Osteocyte (in vitro differentiated cells): ENCODE results near the gene SETD2. TPM values are rescaled to one million over a fixed set of nuclear protein-coding genes. Genes with fewer than 3 reads are reported as not detected.

Source experiments
- DNase-seq: peaks from one replicate; pipeline ENCODE4 v3.0.0; 2021; ENCODE audit warnings: mixed read lengths; ENCODE audit not compliant: unreplicated experiment; ENCODE audit errors: extremely low spot score
- H3K27ac Mint-ChIP-seq: one replicate; pipeline ENCODE4 v1.8.0; 2021; ENCODE audit warnings: mild to moderate bottlenecking, mixed read lengths; ENCODE audit not compliant: unreplicated experiment
- H3K27me3 Mint-ChIP-seq: one replicate; pipeline ENCODE4 v1.8.0; 2021; ENCODE audit warnings: mixed read lengths; ENCODE audit not compliant: unreplicated experiment
- H3K36me3 Mint-ChIP-seq: one replicate; pipeline ENCODE4 v1.8.0; 2021; ENCODE audit warnings: mixed read lengths; ENCODE audit not compliant: unreplicated experiment
- H3K4me1 Mint-ChIP-seq: one replicate; pipeline ENCODE4 v1.8.0; 2021; ENCODE audit warnings: mixed read lengths; ENCODE audit not compliant: unreplicated experiment
- H3K4me3 Mint-ChIP-seq: one replicate; pipeline ENCODE4 v1.8.0; 2021; ENCODE audit warnings: mild to moderate bottlenecking, moderate library complexity, mixed read lengths; ENCODE audit not compliant: unreplicated experiment
- H3K9me3 Mint-ChIP-seq: one replicate; pipeline ENCODE4 v1.8.0; 2021; ENCODE audit warnings: mixed read lengths; ENCODE audit not compliant: unreplicated experiment
- CTCF ChIP-seq: fragments of 200-600 bp; sonication (generic); IDR thresholded peaks from 2 replicates; pipeline ENCODE4 v1.5.0; 2021; ENCODE audit warnings: antibody characterized with exemption, mild to moderate bottlenecking, moderate library complexity
- total RNA-seq: library from RNA; stranded (reverse); gene quantifications from 2 replicates; pipeline ENCODE4 v1.2.1, GENCODE V29; 2021

SETD2 gene
- total RNA-seq, 1 donor from 2014 or later, result 45.0 TPM

GRCh38 chr3:47009225-47010110, 154.4 kb downstream of the SETD2 start:
- Mint-ChIP-seq H3K27ac (peak overlapping the region; percentile 85), H3K27me3 (no peaks in the 10 kb centered on the region), H3K9me3 (no peaks in the 10 kb centered on the region), H3K4me1 (peaks cover 10% of the 10 kb centered on the region), H3K4me3 (peak overlapping the region; percentile 75), H3K36me3 (peaks cover 2% of the 10 kb centered on the region)
- TF ChIP-seq CTCF, result no peak
- DNase-seq, result peak; percentile 96

- Mint-ChIP-seq H3K27ac (no peak overlapping the region), H3K9me3 (no peaks in the 10 kb centered on the region), H3K4me3 (peak overlapping the region; percentile 44), H3K27me3 (no peaks in the 10 kb centered on the region), H3K36me3 (no peaks in the 10 kb centered on the region), H3K4me1 (peaks cover 10% of the 10 kb centered on the region)
- no peak for DNase-seq
- TF ChIP-seq CTCF, result no peak
These were observed 155.1 kb downstream of the SETD2 start for GRCh38 chr3:47008851-47009224.

- no peaks in the 10 kb centered on the region for H3K27me3 Mint-ChIP-seq
- H3K4me1 Mint-ChIP-seq, result peaks cover 10% of the 10 kb centered on the region
- H3K4me3 Mint-ChIP-seq, result peak overlapping the region; percentile 44
- H3K27ac Mint-ChIP-seq, result no peak overlapping the region
- no peaks in the 10 kb centered on the region for H3K36me3 Mint-ChIP-seq
- no peak for TF ChIP-seq CTCF
- H3K9me3 Mint-ChIP-seq, result no peaks in the 10 kb centered on the region
- no peak for DNase-seq
These were observed 155.6 kb downstream of the SETD2 start for GRCh38 chr3:47008234-47008796.

GRCh38 chr3:47007482-47008233, 156.3 kb downstream of the SETD2 start:
- H3K9me3 Mint-ChIP-seq, result no peaks in the 10 kb centered on the region
- no peak overlapping the region for H3K27ac Mint-ChIP-seq
- no peak for TF ChIP-seq CTCF
- no peaks in the 10 kb centered on the region for H3K27me3 Mint-ChIP-seq
- H3K36me3 Mint-ChIP-seq, result no peaks in the 10 kb centered on the region
- no peak for DNase-seq
- peaks cover 10% of the 10 kb centered on the region for H3K4me1 Mint-ChIP-seq
- no peak overlapping the region for H3K4me3 Mint-ChIP-seq

- Mint-ChIP-seq H3K36me3 (no peaks in the 10 kb centered on the region), H3K27ac (no peak overlapping the region), H3K4me1 (peaks cover 10% of the 10 kb centered on the region), H3K4me3 (no peak overlapping the region), H3K9me3 (no peaks in the 10 kb centered on the region), H3K27me3 (no peaks in the 10 kb centered on the region)
- DNase-seq, result no peak
- TF ChIP-seq CTCF, result no peak
These were observed 156.9 kb downstream of the SETD2 start for GRCh38 chr3:47007001-47007400.
